Measurements from ENCODE around the gene RNF144B.

Gene RNF144B

DNA sequence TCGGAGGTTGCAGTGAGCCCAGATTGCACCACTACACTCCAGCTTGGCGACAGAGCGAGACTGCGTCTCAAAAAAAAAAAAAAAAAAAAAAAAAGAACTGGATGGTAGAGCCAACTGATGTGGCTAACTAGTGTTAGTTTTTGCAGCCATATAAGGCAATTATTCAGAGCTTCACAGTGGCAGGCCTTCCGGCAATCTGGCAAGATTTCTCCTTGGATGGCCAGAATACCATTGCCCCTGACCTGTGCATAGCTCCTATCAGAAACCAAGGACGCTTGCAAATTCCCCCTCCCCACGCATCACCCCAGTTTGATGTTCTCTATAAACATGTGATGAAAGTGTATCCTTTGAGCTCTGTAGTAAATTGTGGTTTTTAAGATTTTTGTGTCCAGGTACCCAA, 127.0 kb downstream of the RNF144B start:
- no peak overlapping the region for H3K27ac ChIP-seq

DNA sequence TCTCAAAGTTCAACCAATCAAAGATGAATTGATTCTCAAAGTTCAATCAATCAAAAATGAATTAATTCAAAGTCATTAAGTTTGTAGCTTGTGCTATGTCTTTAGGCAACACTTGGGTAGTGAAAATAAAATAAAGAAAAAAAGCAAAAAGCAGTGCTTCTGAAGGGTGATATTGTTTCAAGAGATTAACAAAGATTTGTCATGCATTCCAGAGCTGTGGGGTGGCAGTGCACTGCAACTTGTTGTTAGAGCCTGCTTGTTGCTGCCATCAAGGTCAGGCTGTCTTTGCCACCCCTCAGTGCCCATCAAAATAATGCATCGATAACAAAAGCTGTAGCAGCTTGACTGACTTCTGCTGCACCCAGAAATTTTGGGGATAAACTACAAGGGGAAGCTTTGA, 128.6 kb downstream of the RNF144B start:
- no peak overlapping the region for H3K27ac ChIP-seq
- TF ChIP-seq, protein P1, sequence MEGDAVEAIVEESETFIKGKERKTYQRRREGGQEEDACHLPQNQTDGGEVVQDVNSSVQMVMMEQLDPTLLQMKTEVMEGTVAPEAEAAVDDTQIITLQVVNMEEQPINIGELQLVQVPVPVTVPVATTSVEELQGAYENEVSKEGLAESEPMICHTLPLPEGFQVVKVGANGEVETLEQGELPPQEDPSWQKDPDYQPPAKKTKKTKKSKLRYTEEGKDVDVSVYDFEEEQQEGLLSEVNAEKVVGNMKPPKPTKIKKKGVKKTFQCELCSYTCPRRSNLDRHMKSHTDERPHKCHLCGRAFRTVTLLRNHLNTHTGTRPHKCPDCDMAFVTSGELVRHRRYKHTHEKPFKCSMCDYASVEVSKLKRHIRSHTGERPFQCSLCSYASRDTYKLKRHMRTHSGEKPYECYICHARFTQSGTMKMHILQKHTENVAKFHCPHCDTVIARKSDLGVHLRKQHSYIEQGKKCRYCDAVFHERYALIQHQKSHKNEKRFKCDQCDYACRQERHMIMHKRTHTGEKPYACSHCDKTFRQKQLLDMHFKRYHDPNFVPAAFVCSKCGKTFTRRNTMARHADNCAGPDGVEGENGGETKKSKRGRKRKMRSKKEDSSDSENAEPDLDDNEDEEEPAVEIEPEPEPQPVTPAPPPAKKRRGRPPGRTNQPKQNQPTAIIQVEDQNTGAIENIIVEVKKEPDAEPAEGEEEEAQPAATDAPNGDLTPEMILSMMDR (conservative IDR thresholded peaks at IDR 0.05): no peak

More for the DNA sequence above, 127.0 kb downstream of the RNF144B start:
- TF ChIP-seq, protein P1 (conservative IDR thresholded peaks at IDR 0.05): no peak
